Trophoblast cell (in vitro differentiated cells and primary cell): ENCODE results near the gene SLC4A1.

ENCODE experiments used
- DNase-seq, 2 donors: peaks; one replicate each; pipeline ENCODE4 v3.0.0-alpha.2; 2016
- H2AFZ ChIP-seq: 2 replicates; pipeline ENCODE4 v1.6.1; 2013; ENCODE audit warnings: low read length, moderate library complexity, mild to moderate bottlenecking; ENCODE audit not compliant: insufficient read depth, poor library complexity
- H2AK5ac ChIP-seq: 2 replicates; pipeline ENCODE4 v1.6.1; 2013; ENCODE audit warnings: mild to moderate bottlenecking, low read length
- H2BK120ac ChIP-seq: 2 replicates; pipeline ENCODE4 v1.6.1; 2013; ENCODE audit warnings: low read length, mild to moderate bottlenecking, moderate library complexity; ENCODE audit not compliant: insufficient read depth, poor library complexity
- H2BK12ac ChIP-seq: 2 replicates; pipeline ENCODE4 v1.6.1; 2013; ENCODE audit warnings: mild to moderate bottlenecking, low read length, moderate library complexity
- H2BK5ac ChIP-seq: 2 replicates; pipeline ENCODE4 v1.6.1; 2013; ENCODE audit warnings: low read length, low read depth, moderate library complexity, mild to moderate bottlenecking; ENCODE audit not compliant: poor library complexity
- H3K14ac ChIP-seq: 2 replicates; pipeline ENCODE4 v1.6.1; 2013; ENCODE audit warnings: mild to moderate bottlenecking, low read length
- H3K18ac ChIP-seq: 2 replicates; pipeline ENCODE4 v1.6.1; 2013; ENCODE audit warnings: mild to moderate bottlenecking, low read length
- H3K23ac ChIP-seq: 2 replicates; pipeline ENCODE4 v1.6.1; 2013; ENCODE audit warnings: low read length
- H3K27ac ChIP-seq: 2 replicates; pipeline ENCODE4 v1.5.1; 2013; ENCODE audit warnings: low read depth, mild to moderate bottlenecking, inconsistent platforms, low read length, moderate library complexity
- H3K27me3 ChIP-seq: 2 replicates; pipeline ENCODE4 v1.6.1; 2013; ENCODE audit warnings: inconsistent platforms, mild to moderate bottlenecking, low read length, moderate library complexity; ENCODE audit not compliant: insufficient read depth
- H3K36me3 ChIP-seq, 2 experiments: 1 replicate in 1 of 2; 2 replicates in 1 of 2; pipeline ENCODE4 v1.6.1; 2013; ENCODE audit warnings: low read length in 2 of 2, mild to moderate bottlenecking in 2 of 2, moderate library complexity in 1 of 2; ENCODE audit not compliant: insufficient read depth in 2 of 2, control insufficient read depth in 1 of 2
- H3K4ac ChIP-seq: 2 replicates; pipeline ENCODE4 v1.6.1; 2013; ENCODE audit warnings: low read depth, mild to moderate bottlenecking, low read length, moderate library complexity
- H3K4me1 ChIP-seq, 2 experiments: 1 replicate in 1 of 2; 2 replicates in 1 of 2; pipeline ENCODE4 v1.6.1; 2013; ENCODE audit warnings: low read length in 2 of 2, mild to moderate bottlenecking in 2 of 2, moderate library complexity in 1 of 2; ENCODE audit not compliant: insufficient read depth in 2 of 2, control insufficient read depth in 1 of 2
- H3K4me2 ChIP-seq: 2 replicates; pipeline ENCODE4 v1.6.1; 2013; ENCODE audit warnings: inconsistent platforms, mild to moderate bottlenecking, low read length, moderate library complexity
- H3K4me3 ChIP-seq: 2 replicates; pipeline ENCODE4 v1.5.1; 2013; ENCODE audit warnings: mild to moderate bottlenecking, low read depth, low read length, inconsistent platforms
- H3K79me1 ChIP-seq: one replicate; pipeline ENCODE4 v1.6.1; 2013; ENCODE audit warnings: low read length
- H3K79me2 ChIP-seq: 2 replicates; pipeline ENCODE4 v1.6.1; 2013; ENCODE audit warnings: low read length, mild to moderate bottlenecking; ENCODE audit not compliant: control insufficient read depth, insufficient read depth, poor library complexity
- H3K9ac ChIP-seq: 2 replicates; pipeline ENCODE4 v1.6.1; 2013; ENCODE audit warnings: mild to moderate bottlenecking, low read length
- H3K9me3 ChIP-seq: 2 replicates; pipeline ENCODE4 v1.6.1; 2013; ENCODE audit warnings: low read depth, mild to moderate bottlenecking, control low read depth, inconsistent platforms, low read length; ENCODE audit not compliant: insufficient read depth
- H4K12ac ChIP-seq: 2 replicates; pipeline ENCODE4 v1.6.1; 2013; ENCODE audit warnings: low read depth, mild to moderate bottlenecking, low read length, moderate library complexity
- H4K8ac ChIP-seq: 2 replicates; pipeline ENCODE4 v1.6.1; 2013; ENCODE audit warnings: low read depth, mild to moderate bottlenecking, low read length, moderate library complexity
- H4K91ac ChIP-seq: one replicate; pipeline ENCODE4 v1.6.1; 2013; ENCODE audit warnings: low read depth, mild to moderate bottlenecking, low read length, moderate library complexity
- WGBS: extraction: QIAGEN DNeasy Blood & Tissue Kit; methylation state at CpG from one replicate; pipeline ENCODE4 v1.1.7; 2013; ENCODE audit warnings: missing lambda C conversion rate; ENCODE audit not compliant: insufficient read length, insufficient coverage; ENCODE audit errors: extremely low coverage; 5-methylcytosine and 5-hydroxymethylcytosine counted together

SLC4A1 gene

DNA sequence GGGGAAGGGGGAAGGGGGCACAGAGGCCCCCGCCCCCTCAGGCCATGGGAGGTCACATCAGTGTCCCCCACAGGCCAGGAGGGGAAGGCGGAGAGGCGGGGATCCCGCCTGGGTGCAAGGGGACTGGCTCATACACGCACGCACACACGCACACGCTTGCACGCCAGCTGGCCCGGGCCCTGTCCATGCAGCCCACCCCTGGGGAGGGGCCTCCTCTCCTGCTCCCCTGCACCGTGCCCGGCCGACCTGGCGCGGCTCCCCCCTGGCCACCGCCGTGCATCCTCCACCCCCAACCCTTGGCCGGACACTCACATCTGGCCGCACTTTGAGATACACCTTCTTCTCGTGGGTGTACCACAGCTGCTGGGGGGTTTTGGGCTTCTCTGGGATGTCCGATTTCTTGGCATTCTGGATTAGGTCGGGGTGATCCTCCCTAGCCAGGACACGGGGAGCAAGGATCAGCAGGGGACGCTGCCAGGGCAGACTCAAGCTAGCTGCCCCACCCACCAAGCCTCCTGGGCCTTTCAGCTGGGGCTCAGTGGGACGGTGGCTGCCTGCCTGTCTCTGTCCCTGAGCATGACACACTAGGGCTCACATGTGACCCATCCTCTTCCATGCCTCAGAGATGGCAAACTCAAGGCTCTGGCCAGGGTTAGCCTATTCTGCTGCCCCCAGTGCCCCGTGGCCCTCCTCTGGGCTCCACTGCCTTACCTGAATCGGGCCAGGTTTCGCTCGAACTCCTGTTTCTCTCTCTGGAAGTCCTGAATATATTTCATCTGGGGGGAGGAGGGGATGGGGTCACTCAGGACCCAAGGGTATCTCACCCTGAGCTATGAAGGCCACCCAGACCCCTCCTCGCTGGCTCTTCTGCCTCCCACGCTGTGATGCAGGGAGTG, 55.2 kb downstream of the SLC4A1 start:
- H3K9ac ChIP-seq: no peak overlapping the region
- no peak overlapping the region for H2AFZ ChIP-seq
- no peak overlapping the region for H3K4me3 ChIP-seq
- peaks cover 75 to 86% of the 10 kb centered on the region in 2 experiments for H3K36me3 ChIP-seq
- no peaks in the 10 kb centered on the region for H3K79me1 ChIP-seq
- H2BK5ac ChIP-seq: no peak overlapping the region
- peaks cover 2% of the 10 kb centered on the region for H3K79me2 ChIP-seq
- H4K91ac ChIP-seq: no peak overlapping the region
- WGBS: no CpG with 5 or more reads among the region's 31 CpGs
- no peak overlapping the region for H3K18ac ChIP-seq
- H3K27ac ChIP-seq: no peak overlapping the region
- no peak overlapping the region for H3K23ac ChIP-seq
- H4K12ac ChIP-seq: no peak overlapping the region
- no peak overlapping the region for H4K8ac ChIP-seq
- H3K4me2 ChIP-seq: no peak overlapping the region
- DNase-seq: no peak
- H2BK12ac ChIP-seq: no peak overlapping the region
- H3K14ac ChIP-seq: no peak overlapping the region
- H2AK5ac ChIP-seq: no peak overlapping the region
- H3K4ac ChIP-seq: no peak overlapping the region
- H3K27me3 ChIP-seq: no peaks in the 10 kb centered on the region
- H3K9me3 ChIP-seq: no peaks in the 10 kb centered on the region
- peaks cover 6 to 8% of the 10 kb centered on the region in 2 experiments for H3K4me1 ChIP-seq
- no peak overlapping the region for H2BK120ac ChIP-seq

DNA sequence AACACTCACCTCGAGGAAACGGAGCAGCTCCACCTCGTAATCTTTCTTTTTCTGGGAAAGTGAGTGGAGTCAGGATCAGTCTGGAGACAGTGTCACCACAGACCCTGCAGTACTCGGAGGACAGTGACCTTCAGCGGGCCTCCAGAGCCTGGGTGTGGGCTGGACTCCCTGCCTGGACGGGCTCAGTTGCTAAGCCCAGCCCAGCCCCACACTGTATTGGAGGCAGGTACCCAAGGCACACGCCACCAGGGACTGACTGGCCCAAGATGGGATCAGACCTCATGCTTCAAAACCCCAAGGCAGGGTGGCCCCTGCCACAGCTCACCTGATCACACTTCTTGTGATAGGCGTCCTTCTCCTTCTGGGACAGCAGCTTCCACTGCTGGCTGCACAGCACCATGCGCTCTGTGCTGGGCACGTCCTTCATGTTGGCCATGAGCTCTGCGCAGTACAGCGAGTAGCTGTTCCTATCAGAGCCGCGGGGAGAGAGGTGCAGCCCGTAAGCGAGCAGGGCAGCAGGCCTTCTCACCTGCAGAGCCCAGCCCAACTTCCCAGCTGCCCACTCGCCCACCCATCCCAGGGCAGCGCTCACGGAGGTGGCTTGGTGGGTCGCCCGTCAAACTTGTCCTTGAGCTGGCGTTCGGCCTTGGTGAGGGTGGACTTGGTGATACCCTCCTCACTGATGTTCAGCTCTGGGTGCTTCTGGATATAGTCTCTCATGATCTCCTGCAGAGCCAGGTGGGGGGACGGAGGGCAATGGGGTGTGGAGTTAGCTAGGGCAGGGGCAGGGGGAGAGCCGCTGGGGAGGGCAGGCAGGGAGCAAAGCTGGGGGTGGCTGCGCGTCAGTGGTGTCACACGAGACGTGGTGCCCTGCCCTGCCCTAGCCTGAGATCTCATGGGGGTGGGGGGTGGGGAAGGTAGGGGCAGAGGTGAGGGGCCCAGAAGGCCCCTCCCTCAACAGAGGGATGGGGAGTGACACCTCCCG, 56.4 kb downstream of the SLC4A1 start:
- Histone ChIP-seq H2AK5ac (no peak overlapping the region), H4K8ac (no peak overlapping the region), H3K79me1 (no peaks in the 10 kb centered on the region), H3K4me2 (no peak overlapping the region), H3K27me3 (no peaks in the 10 kb centered on the region), H3K79me2 (no peaks in the 10 kb centered on the region), H3K23ac (no peak overlapping the region), H3K27ac (no peak overlapping the region), H3K9ac (no peak overlapping the region), H2BK120ac (no peak overlapping the region), H3K18ac (no peak overlapping the region), H3K9me3 (no peaks in the 10 kb centered on the region), H2AFZ (no peak overlapping the region), H3K36me3 (peaks cover 84 to 86% of the 10 kb centered on the region in 2 experiments), H3K14ac (no peak overlapping the region), H3K4me1 (peaks cover 3 to 4% of the 10 kb centered on the region in 2 experiments), H2BK5ac (no peak overlapping the region), H3K4me3 (no peak overlapping the region), H4K12ac (no peak overlapping the region), H2BK12ac (no peak overlapping the region), H4K91ac (no peak overlapping the region), H3K4ac (no peak overlapping the region)
- no CpG with 5 or more reads among the region's 30 CpGs for WGBS
- DNase-seq: no peak

DNA sequence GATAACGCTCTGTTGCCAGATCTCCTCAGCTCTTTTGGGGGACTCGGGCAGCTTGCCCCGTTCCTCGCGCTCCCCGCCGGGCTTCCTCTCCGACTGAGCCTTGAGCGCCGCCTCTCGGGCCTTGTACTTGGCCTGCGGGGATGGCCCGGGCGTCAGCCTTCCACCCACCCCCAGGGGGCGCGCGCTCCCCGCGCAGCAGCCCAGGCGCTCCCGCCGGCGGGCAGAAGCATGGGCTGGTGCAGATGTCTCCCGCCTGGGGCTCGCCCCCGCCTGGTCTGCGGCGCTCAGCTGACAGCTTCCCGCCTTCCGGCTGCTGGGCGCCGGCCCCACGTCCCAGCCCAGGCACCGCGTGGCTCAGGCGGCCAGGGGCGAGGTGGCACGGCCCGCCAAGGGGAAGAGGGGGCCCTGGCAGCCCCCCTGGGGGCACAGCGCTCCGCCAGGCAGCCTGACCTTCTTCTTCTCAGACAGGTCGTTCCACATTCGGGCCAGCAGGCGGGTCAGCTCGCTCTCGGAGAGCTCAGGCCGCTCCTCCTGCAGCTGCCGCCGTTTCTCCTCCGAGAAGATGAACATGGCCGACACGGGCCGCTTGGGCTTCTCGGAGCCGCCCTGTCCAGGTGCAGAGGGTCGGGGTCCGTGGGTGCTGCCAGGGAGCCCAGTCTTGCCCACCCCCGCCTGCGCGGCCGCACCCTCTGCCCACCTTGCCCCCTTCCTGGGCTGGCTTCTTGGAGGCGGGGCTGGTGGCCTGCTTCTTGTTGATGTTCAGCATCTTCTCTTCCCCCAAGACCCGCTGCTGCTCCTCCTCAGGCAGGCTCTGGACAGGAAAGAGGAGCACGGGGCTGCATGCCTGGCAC, 57.4 kb downstream of the SLC4A1 start:
- Histone ChIP-seq H2BK120ac (no peak overlapping the region), H3K79me2 (no peaks in the 10 kb centered on the region), H2AK5ac (no peak overlapping the region), H3K9me3 (no peaks in the 10 kb centered on the region), H2BK12ac (no peak overlapping the region), H3K4me1 (peaks cover 3 to 4% of the 10 kb centered on the region in 2 experiments), H3K18ac (no peak overlapping the region), H4K8ac (peak overlapping the region; percentile 9), H4K12ac (no peak overlapping the region), H3K4me2 (no peak overlapping the region), H3K27me3 (no peaks in the 10 kb centered on the region), H3K23ac (no peak overlapping the region), H3K14ac (no peak overlapping the region), H3K9ac (no peak overlapping the region), H2AFZ (no peak overlapping the region), H3K27ac (no peak overlapping the region), H3K4ac (no peak overlapping the region), H4K91ac (no peak overlapping the region), H3K36me3 (peaks cover 77 to 79% of the 10 kb centered on the region in 2 experiments), H3K79me1 (no peaks in the 10 kb centered on the region), H3K4me3 (no peak overlapping the region), H2BK5ac (no peak overlapping the region)
- no CpG with 5 or more reads among the region's 64 CpGs for WGBS
- DNase-seq: peak; percentile 82 to 92
